SK-N-MC (cell line): ENCODE measurements around the gene C1QL1.

ENCODE experiments used
- EZH2 ChIP-seq: fragments of 200-600 bp; sonication (generic); IDR thresholded peaks from one replicate; pipeline ENCODE4 v1.6.1; 2017; ENCODE audit warnings: antibody characterized with exemption
- POLR2AphosphoS5 ChIP-seq: IDR thresholded peaks from 2 replicates; pipeline ENCODE4 v1.6.1; 2012; ENCODE audit warnings: mild to moderate bottlenecking, low read depth, low read length, borderline replicate concordance

DNA sequence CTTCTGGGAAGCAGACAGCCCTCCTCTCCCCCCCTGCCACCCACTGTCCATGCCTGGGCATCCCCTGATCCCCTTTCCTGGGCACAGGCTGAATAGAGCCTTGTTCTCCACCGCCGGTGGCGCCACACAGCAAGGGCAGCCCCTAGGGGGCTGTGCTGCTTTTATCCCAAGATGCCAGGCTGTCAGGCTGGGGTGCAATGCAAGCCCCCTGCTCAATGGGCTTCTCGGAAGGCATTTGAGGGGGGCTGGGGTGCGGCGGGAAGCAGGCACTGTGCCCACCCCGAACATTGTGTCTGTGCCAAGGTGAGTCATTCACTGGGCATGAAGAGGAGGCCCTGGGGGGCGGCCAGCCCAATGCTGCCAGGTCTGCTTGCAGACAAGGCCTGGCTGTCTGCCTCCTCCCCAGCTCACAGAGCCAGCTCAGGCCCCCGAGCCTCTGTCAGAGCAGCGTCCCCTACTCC lies 51.3 kb downstream of the C1QL1 start:
- TF ChIP-seq EZH2 (no peak), POLR2AphosphoS5 (no peak)
